HUDEP-2 (cell line): ENCODE results near the gene TUG1.
A peak's percentile ranks its signal among the peaks of the same experiment; 100 is the strongest.

Experiments used
- DNase-seq, 76 experiments: peaks; one replicate each; lab custom pipeline; 2025; ENCODE audit not compliant: unreplicated experiment in 76 of 76; lab: John Stamatoyannopoulos, UW

TUG1 gene

DNA sequence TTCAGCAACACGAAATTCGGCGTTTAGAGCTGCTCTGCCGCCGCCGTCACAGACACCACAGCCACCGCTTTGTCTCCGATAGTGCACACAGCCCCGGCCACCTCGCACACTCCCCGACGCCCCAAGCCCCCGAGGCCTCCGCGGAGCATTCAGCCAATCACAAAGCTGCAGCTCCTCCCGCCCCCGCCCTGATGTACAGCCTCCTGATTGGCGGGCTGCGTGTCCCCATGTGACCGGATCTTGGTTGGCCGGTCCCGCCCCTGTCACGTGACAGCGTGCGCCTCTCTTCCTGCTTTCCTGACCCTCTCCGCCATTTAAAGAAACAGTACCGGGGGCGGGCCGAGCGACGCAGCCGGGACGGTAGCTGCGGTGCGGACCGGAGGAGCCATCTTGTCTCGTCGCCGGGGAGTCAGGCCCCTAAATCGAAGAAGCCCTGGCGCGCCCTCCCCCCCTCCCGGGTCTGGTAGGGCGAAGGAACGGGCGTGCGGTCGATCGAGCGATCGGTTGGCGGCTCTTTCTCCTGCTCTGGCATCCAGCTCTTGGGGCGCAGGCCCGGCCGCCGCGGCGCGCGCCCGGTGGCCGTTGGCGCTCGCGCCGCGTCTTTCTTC lies at the start of gene TUG1:
TSS of gene TUG1 (plus strand) at position 342 of the 608 bp plus-strand sequence.
- peak; percentile 75 to 98 (median 95) for DNase-seq

DNA sequence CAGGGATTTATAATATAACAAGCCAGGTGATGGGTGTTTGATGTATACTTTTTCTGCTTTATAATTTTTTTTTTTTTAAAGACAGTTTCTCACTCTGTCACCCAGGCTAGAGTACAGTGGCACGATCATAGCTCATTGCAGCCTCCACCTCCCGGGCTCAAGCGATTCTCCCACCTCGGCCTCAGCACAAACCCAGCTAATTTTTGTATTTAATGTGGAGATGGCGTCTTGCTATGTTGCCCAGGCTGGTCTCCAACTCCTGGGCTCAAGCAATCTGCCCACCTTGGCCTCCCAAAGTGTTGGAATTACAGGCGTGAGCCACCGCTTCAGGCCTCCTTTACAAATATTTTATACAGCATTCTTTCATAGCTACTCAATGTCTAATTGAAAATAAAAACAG lies 49.1 kb upstream of the TUG1 start:
- DNase-seq = no peak

DNA sequence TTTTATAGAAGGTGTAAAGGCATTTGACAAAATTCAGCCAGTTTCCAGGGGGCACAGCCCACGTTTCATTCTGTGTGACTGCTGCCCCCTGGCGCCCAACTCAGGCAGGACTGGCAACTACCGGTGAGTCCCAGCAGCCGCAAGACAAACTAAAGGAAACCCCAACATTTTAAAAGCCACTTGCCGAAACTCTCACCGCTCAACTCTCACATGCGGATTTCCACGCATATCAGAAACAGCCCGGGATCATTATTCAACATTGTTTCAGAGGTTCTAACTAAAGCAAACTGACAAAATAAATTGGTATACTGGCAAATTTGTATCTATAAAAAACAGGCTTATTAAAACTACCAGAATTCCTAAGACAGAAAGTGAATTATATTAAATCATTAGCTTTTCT lies 48.7 kb upstream of the TUG1 start:
- peak in 69 of 76 experiments; percentile 7 to 84 (median 64) for DNase-seq

DNA sequence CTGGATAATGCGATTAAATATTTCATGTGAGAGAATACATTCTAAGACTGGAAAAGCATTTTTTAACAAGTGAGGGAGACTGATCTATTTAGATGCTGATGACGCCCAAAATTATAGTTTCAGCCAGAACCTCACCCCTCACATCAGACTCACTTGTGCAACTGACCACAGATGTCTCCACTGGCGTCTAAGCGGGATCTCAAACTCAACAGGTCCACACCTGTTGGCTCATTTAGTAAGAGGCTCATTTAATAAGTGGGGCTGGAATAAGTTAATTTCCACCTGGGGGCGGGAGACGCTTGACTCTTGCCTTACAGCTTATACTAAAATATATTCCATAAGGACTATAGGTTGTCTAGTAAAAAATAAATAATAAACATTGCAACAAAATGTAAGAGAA lies 48.0 kb upstream of the TUG1 start:
- DNase-seq = peak in 4 of 76 experiments; percentile 5 to 10 (median 8)

DNA sequence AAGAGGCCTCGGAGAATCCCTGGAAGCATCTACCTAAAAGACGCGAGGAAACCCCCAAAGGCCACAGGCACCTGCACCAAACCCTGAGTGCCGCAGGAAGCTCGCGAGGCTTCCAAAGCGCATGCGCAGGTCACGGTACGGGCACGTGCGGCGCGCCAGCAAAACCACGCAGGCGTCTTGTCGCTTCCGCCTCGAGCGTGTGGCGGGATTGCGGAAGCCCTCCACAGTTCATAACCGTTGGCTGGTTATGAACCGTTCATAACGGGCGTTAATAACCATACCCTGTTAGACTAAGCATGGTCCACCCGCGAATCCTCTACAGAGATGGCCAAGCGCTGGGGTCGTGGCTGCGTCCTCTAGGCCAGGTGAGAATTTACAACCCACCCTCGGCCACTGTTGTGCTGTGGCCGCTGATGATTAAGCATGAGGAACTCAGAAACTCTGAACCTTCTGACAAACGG lies 46.9 kb upstream of the TUG1 start:
- peak in 69 of 76 experiments; percentile 10 to 71 (median 54) for DNase-seq

DNA sequence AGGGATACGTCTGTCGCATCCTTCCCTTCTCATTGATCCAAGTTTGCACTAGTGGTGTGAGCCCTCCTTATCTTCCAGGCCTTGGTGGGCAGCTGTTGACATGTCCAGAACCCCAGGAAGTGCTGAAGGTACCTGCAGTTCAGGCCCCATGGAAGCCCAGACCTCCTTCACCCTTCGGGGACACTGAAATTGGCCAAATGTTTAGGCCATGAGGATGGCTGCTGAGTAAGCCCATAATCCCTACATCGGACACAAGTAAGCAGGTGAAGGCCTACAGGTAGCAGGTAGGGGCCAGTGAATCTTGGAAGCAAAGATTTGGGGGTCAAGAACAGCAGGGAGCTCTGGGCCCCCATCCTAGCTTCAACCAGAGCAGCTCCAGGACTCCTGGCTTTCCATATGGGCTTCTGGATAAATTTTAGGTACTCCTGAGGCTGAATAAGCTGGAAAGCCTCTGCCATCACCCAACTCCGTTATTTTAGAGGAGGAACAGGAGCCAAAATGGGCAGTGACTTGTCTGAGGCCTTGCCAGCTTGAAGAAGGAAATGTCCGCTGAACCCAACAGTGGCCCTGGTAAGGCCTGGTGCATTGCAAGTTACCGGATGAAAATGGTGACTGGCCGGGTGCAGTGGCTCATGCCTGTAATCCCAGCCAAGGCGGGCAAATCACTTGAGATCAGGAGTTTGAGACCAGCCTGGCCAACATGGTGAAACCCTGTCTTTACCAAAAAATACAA lies 45.7 kb upstream of the TUG1 start:
- no peak for DNase-seq

DNA sequence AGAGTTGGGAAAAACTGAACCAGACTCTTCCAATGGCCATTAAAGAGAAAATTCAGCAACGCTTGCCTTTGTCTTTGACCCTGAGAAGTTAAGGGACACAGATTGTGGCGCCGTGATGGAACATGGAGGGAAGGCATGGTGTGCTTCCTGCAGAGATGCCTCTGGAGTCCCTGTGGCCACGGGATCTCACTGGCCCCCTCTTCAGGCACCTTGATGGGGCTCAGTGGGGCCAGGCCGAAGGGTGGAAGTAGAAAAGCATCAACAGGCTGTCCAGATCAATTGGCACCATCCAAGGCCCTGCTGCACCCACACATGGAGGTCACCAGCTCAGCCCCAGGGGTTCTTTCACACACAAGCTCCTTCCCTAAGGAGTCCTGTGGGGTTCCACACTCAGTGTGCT lies 43.4 kb upstream of the TUG1 start:
- DNase-seq = no peak

DNA sequence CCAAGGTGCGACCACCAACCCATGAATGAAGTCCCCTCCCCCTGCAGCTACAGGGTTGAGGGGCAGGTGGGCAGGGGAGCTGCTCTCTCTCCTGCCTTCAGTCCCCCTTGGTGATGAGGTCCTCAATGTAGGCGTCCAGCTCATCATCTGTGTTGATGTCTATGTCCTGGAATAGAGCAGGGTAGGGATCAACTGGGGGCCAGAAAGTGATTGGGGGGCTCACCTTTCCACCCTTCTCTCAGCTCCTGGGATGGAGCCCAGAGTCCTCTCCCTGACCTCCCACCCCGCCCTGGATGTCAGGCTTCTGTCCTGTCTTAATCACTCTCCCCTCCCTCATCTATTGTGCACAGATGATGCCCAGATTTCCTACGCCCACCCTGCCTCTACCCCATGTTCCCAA lies 42.4 kb upstream of the TUG1 start:
- DNase-seq = no peak

DNA sequence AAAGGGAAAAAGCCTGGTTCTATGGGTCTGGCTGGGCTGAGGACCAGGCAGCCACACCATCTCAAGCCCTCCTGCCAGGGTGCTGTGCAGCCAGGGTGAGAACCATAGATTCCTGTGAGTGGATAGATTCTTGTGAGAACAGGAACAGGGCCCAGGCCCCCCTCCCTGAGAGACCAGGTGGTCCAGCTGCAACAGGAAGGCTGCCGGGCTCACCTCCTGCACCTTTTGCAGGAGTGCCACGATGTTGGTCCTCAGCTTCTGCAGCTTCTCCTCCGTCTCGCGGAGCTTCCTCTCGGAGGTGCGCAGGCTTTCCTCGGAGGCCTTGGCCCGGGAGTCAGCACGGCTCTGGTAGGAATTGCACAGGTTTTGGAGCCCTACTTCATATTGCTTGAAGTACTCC lies 41.3 kb upstream of the TUG1 start:
- no peak for DNase-seq

DNA sequence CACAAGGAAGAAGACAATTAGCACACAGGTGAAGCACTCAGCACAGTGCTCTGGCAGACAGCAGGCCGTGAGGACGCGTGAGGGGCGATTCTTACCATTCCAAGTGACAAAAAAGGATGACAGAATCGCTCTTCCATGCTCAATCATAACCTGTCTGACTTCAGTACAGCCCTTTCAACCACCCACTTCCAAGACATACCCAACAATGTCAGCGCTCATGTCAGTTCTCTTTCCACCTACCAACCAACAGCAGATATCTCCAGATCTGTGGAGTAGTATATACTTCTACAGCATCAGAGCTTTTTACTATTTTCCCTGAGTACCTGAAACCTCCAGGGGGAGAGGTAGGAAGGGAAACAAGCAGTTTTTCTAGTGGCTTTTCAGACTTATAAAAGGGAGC lies 40.7 kb upstream of the TUG1 start:
- no peak for DNase-seq

DNA sequence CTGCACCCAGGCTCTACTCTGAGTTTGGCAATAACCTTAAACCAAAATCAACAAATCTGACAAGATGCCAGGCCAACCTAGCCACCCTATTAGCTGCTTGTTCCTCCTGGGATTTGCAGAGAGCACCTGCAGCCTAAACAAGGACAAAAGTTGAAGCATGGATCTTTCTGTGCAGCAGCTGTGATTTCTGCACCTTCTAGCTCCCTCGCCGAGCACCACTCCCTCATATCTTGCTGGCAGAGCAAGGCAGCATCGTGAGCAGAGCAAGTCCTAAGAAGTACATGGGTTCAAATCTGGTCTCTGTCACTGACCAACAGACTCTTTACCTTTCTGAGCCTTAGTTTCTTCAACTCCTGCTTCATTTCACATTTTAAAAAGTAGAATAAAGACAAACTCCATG lies 38.8 kb upstream of the TUG1 start:
- no peak for DNase-seq

DNA sequence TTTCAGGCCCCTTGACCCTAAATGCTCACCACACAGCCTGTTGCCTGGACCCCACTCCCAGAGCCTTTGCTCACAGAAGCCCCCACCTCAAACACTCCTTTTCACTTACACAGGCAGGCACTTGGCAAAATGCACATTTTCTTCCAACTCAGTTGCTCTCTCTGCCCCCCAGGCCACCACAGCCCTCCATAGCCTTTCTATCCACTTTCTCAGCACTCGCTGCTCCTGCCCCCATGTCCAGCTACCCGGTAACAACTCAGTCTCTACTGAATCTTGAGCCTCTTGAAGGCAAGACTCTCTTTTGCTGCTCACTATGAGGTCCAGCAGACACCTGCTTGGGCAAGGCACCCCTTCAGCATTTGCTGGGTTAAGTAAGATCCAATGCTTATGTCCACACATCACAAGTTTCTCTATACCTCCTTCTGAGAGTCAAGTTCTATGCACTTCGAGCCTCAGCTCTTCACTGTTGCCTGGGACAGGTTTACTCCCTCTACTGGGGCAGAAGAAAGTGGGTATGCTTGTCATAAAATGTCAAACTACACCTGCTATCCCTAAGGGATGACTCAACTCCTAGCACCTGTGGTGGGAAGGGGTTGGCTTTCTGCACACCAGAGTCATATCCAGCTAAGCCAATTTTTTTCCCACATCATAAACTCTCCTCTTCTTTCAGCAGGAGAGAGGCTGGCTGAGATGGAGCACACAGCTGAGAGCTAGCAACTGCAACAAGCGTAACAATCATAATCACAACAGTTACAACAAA lies 37.3 kb upstream of the TUG1 start:
- no peak for DNase-seq

DNA sequence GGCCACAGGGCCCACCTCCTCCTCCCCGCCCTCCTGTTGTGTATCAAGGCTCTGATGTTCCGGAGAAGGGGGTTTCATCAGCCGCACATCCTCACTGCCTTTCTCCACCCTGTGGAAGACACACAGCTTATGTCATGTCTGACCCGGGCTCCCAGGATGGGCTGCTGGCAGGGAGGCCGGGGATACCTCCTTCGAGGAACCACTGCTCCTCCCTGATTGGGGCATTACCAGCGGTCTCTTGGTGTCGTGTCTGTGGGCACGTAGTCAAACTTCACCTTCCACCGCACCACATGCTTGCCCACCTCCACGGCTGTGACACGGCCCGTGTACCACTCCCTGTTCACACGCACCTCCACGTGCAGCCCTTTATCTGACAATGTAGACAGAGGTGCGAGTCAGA lies 36.4 kb upstream of the TUG1 start:
- no peak for DNase-seq

DNA sequence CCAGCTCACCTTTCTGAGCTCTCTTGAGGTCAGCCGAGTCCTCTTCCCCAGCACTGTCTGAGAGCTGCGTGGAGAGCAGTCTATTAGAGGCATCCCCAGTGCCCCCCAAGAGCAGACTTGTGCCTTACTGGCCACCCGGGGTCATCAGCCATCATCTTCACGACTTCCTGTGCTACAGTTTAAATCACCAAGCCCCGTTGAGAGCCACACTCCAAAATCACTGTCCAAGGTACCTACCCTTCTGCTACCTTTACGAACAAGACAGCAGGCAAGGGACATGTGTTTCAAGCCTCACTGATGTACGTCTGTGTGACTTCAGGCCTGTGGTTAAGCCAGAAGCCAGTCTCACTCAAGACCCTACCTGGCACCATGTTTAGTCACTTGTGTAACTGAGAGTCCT lies 35.6 kb upstream of the TUG1 start:
- no peak for DNase-seq

DNA sequence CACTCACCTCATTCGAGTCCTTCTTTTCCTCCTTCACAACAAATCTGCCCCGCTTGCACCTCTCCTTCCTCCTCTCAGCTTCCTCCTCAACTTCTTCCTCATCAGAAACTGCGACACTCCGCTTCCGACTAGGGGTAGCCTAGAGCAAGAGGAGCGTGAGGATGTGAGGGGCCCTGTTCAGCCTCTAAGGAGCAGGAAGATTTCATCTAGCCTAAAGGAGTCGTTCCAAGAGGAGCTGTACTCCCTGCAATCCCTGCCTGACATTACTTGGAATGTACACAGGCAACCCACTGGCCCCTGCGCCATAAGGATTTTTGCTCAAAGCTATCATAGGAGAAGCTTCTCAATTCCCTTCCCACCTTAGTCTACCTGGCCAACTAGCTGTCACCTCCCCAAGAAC lies 35.0 kb upstream of the TUG1 start:
- DNase-seq = no peak

DNA sequence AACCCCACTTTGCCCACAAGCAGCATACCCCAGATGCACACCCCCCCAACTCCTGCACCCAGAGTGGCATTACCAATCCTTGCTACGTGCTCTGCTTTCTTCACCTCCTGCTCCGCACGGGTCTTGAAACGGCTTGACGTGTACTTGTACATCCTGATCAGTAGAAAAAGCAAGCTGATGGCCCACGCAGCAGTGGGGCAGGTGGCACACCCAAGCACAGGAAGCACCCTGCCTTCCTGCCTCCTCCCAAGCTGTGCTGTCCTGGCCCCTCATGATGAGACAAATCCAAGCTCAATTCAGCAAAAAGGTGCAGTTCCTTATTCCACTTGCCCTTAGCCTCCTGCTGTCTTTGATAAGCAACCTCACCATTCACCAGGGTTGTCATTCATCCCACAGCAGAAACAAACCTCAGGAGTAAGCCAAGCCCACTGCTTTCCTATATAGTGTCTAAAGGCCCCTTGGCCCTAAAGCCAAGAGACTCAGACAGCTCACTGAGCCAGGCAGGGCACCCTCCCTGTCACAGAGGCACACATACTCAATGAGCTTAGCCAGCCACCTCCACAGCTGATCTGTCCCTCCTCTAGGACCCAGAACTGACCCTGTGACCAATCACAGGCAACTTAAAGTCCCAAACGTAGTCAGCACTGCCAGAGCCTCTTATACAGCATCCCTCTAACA lies 28.2 kb upstream of the TUG1 start:
- DNase-seq = no peak

DNA sequence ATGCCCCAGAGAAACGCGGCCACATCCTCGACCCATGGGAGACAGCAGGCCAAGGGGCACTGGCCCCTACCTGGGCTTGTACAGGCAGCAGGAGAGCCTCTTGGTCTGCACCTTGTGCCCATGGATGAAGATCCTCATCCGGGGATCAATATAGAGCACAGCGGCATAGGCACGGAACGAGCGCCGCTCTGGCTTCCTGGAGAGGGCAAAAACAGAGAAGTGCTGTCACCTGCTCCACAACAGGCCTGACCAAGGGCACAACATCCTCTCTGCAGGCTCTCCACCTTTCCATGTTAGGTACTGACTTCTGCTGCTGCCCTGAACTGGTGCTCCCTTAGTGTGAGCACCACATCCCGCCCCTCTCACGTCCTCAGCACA lies 27.7 kb upstream of the TUG1 start:
- no peak for DNase-seq

DNA sequence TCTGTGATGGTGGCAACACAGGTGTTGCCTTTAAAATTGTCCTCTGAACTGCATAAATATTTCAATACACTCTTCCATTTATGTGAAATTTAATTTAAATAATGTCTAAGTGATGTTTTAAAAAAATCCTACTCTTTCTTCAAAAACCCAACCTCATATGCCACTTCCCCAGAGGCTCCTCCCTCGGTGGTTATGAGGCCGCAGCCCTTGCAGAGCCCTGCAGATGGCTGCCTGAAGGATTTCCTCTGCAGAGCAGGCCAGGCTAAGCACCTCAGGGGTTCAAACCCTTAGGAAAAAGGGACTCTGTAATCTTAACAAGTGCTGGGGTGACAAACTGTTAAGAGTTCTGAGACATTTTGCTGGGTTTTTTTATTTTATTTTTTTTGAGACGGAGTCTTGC lies 25.7 kb upstream of the TUG1 start:
- DNase-seq = no peak

DNA sequence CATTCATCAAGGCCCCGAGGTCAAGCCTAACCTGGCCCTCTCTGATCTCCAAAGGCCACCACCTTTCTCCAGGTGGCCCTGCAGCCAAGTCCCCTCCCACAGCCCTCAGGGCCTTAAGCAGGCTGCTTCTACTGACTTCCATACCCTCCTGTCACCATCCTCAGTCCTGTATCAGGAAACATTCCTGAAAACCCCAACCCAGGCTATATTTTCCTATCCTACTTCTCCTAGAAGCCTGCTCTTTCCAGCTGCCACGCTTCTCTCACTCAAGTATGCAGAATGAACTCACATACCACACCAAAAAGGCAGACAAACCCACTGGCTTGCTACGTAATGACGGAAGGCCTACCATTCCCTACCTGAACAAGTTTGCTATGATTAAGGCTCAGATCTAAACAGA lies 24.1 kb upstream of the TUG1 start:
- no peak for DNase-seq

DNA sequence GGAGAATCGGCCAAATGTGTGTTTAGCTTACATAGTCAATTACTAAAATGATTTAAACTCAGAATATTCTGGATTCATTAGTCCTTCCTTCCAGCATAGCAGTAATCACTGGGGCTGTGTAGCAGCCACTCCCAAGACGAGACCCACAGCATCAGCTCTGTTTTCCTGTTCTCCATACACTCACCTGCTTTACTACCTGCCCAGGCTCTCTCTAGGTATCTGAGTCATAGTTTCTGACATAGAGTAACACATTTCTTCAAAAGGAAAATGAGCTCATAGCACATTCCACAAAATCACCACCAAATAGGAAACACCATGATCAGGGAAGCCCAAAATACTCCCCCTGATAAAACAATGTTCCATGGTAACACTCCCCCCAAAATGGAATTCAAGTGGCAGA lies 23.4 kb upstream of the TUG1 start:
- DNase-seq = no peak

DNA sequence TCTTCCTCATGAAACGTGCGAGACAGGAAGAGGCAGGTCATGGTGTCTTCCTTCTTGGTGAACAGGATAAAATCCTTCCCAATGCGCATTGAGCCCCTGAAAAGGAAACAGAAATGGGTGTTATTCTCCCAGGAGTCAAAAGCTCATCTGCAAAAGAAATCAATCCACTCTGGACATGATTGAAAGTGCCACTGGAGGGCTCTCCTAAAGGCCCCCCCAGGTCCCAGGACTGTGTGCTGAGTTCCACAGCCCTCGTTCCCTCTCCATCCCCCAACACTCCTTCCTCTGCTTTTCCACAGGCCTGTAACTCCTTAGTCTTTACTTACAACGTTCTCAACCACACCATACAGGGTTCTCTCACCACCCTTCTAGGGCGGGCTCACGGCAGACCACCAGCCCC lies 22.7 kb upstream of the TUG1 start:
- DNase-seq = no peak
